Body of pancreas (tissue), 4 donors: ENCODE results near the gene NME4.

ENCODE experiments used
- POLR2A ChIP-seq, 3 donors: fragments of 450-650 bp; IDR thresholded peaks; one replicate each; pipeline ENCODE4 v1.6.1; 2016; ENCODE audit warnings: antibody characterized with exemption in 3 of 3, mild to moderate bottlenecking in 2 of 3
- TF ChIP-seq, protein P1 (sequence below), 7 experiments: fragments of 450-650 bp in 4 of 7; fragments of 200-600 bp in 3 of 7; sonication (generic) in 3 of 7; IDR thresholded peaks; one replicate each; pipeline ENCODE4 v1.5.1; 2016 to 2019; ENCODE audit warnings: antibody characterized with exemption in 7 of 7

DNA sequence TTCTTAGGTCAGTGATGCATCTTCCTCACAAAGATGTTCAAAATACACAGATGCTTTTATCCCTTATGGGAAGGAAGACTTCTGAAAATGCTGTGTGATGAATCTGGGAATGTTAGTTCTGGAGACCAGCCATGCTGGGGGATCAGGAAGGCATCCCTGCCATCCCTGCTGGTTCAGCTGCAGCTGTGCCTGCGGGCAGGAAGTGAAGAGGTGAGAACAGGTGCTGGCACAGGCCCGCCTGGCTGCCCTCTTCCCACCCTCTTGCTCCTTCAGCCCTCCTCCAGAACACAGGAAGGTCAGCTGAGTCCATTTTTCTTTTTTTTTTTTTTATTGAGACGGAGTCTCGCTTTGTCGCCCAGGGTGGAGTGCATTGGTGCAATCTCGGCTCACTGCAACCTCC is 43.6 kb downstream of the NME4 start:
- TF ChIP-seq, protein P1, sequence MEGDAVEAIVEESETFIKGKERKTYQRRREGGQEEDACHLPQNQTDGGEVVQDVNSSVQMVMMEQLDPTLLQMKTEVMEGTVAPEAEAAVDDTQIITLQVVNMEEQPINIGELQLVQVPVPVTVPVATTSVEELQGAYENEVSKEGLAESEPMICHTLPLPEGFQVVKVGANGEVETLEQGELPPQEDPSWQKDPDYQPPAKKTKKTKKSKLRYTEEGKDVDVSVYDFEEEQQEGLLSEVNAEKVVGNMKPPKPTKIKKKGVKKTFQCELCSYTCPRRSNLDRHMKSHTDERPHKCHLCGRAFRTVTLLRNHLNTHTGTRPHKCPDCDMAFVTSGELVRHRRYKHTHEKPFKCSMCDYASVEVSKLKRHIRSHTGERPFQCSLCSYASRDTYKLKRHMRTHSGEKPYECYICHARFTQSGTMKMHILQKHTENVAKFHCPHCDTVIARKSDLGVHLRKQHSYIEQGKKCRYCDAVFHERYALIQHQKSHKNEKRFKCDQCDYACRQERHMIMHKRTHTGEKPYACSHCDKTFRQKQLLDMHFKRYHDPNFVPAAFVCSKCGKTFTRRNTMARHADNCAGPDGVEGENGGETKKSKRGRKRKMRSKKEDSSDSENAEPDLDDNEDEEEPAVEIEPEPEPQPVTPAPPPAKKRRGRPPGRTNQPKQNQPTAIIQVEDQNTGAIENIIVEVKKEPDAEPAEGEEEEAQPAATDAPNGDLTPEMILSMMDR (IDR thresholded peaks at IDR 0.05): no peak
- no peak for TF ChIP-seq POLR2A (IDR thresholded peaks at IDR 0.05)
